ENCODE measurements around the gene KCNH2.

- TF ChIP-seq CTCF (IDR thresholded peaks at IDR 0.05; ENCODE audit: low read depth, low read length) = no peak
- TF ChIP-seq POLR2A (IDR thresholded peaks at IDR 0.05; ENCODE audit: extremely low read depth, insufficient read length) = no peak
- no peak for TF ChIP-seq MYC (IDR thresholded peaks at IDR 0.05; ENCODE audit: low read depth, low read length)
These were observed 36.8 kb upstream of the KCNH2 start for GRCh38 chr7:151014950-151015349.
